ENCODE results near the gene EEF1G.

Gene EEF1G

DNA sequence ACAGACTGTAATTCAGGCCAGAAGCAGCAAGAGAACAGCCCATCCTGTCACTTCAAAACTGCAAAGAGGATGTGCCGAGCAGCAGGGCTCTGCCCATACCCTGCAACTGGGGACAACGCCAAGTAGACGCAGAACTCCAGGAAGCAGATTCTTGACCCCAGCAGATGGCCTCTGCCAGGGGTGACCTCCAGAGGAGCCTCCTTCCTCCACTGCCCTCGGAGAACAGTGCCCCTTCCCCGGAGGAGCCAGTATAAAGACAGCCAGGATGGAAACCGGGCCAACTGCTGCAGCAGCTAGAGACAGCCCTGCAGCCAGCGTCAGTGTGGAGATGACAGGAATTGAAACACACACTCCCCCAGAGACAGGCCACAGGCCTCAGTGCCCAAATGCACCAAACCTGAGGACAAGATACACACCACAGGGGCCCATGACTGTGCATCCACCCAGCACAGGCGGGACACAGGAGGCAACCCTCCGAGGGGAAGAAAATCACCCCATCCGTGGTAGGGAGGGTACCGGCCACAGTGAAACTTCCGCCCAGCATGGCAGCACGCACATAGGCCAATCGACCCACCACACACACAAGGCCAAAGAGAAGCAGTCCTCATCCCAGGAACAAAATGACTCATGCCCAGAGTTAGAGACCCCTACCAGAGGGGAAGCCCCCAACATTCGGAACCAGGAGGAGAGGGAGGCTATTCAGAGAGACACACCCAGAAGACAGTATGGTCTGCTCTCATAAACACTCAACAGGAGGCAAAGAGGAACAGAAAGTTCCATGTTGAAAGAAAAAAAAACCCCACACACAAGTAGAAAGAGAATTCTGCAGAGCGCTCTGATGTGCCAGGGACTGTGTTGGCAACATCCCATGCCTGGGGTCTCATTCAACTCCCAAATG lies 32.6 kb downstream of the EEF1G start:
- DNase-seq (ENCODE audit: low read depth in 2 of 2) = no peak

DNA sequence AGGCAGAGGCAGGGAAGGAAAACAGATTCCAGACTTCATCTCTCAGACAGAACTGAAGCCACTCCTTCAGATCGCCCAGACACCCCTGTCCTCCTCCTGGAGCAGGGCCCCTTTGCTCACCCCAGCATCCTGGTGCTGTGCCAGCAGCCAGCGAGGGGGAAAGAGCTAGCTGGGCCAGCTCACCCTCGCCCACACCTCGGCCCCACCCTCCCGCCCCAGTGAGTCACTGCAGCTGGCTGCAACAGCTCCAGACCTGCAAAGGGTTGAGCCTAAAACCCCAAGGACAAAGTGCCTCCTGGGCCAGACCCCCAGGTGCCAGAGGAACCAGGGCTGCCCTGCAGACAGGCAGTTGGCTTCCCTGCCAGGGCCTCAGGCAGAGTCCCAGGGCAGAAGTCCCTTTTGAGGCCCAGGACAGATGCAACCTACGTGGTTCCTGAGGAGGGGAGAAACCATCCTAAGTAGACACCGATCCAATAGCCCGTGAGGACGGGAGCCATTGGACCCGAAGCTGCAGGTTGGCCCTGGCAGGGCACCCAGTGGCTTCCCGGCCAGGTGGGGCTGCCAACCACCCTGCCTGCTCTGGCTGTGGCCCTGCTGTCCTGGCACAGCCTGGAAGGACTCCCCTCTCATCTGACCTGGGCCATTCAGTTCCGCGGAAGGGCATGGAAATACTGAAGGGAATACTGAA lies 34.3 kb downstream of the EEF1G start:
- no peak for DNase-seq (ENCODE audit: low read depth in 2 of 2)

DNA sequence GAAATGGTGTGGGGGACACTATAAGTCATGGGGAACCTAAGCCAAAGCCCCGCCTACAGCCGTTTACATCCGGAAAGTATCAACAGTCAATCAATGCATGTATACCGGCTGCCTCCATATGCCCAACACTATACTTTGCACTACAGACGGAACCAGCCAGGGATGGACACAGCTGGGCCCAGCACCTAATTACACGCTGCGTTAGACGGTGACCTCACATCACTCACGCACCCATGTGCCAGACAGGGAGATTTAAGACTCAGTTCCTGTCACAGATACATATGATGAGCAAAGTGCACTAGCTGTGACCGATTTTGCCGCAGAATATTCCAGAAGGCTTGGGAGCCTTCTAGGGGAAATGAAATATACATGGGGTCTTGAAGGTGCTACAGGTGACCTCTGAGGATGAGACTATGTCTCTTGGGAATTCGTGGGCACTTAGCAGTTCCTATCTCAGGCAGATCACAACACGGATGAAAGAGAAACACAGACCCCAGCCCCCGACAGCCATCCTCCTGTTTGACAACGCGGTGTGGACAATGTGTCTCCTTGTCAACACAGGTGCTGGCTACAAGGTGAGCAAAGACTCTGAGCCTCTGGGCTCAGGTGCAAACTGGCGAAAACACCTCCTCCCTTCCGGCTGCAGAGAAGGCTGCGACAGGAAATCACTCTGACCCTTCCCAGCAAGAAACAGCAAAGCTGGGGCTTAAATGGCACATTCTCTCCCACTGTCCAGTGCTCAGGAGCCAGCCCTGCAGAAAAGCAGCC lies 35.0 kb downstream of the EEF1G start:
- no peak for DNase-seq (ENCODE audit: low read depth in 2 of 2)

DNA sequence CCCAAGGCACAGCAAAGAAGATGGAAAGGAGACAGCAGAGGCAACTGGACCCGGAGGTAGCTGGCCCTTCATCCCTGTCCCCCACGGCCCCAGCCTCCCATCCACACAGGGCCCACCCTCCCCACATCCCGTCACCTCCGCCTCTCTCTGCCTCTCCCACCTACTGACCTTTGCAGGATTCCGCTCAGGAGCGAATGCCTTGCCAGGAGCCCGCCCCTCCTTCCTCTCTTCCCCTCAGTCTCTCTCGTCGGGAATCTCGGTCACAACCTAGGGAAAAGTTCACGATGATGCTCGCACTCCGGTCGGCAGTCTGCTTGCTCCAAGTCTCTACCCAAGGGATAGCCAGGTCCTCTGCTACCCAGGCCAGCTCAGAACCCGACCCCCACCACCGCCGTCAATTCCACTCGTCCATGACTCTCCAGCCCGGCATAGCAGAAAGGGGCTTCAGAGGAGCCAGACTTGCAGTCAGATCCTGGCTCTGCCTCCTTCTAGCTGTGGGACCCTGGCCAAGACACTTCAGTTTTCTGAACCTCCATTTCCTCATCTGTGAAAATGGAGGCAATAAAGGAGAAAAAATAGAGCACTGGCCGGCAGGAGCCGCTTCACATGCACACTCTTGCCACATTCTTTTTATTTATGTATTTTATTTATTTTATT lies 37.3 kb downstream of the EEF1G start:
- no peak for DNase-seq (ENCODE audit: low read depth in 2 of 2)

DNA sequence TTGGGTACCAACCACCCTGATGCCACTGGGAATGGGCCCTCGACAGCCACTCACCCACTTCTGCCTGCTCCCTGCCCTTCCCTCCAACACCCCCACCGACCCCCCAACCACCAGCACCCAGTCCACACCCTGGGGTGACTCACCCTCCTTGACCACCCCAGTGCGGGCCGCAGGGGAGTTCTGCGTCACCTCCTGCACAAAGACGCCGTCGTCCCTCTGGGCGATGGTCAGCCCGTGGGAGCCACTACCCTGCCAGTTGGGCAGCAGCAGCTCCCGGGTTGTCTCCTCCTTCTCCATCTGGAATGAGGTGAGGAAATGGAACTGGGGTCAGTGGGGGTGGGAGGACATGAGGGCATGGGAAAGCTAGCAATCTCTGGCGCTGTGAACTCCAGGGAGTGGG lies 37.9 kb downstream of the EEF1G start:
- no peak for DNase-seq (ENCODE audit: low read depth in 2 of 2)

DNA sequence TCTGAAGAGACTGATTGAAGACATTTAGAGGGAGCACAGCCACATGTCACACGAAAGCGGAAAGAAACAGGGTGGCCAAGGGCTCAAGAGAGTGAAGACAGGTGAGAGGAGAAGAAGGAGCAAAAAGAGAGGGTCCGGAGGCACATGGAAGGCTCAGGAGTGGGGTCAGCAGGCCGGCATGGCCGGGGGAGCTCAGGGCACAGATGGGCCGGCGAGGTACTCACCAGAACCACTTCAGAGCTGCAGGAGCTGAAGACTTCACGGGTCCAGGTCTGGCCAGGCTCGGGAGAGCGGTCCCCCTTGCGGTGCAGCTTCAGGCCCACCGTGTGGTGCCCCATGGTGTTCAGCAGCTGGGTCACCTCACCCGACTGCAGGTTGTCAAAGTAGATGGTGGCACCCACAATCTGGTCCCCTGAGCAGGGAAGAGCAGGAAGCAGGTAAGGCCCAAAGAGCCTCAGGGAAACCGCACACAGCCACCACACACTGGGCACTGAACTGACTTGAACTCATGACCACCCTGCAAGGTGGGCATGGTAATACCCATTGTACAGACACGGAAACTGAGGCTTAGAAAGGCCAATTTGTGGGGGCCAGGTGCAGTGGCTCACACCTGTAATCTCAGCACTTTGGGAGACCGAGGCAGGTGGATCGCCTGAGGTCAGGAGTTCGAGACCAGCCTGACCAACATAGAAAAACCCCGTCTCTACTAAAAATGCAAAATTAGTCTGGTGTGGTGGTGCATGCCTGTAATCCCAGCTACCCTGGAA lies 38.7 kb downstream of the EEF1G start:
- DNase-seq (ENCODE audit: low read depth in 2 of 2) = no peak

DNA sequence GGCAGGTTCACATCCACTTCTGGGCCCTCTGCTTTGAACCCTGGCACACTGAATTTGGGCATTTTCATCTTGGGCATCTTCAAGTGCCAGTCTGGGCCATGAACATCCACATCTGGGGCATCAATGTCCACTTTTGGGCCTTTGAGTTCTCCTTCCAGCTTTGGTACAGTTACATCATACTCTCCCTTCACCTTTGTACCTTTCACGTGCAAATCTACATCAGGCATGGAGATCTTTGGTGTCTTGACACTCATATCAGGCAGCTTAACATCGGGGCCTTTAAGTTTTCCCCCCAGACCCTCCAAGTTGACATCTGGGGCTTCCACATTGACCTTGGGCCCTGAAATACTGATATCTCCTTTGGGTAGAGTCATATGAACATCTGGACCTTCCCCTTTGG lies 41.6 kb downstream of the EEF1G start:
- DNase-seq (ENCODE audit: low read depth in 2 of 2) = no peak

DNA sequence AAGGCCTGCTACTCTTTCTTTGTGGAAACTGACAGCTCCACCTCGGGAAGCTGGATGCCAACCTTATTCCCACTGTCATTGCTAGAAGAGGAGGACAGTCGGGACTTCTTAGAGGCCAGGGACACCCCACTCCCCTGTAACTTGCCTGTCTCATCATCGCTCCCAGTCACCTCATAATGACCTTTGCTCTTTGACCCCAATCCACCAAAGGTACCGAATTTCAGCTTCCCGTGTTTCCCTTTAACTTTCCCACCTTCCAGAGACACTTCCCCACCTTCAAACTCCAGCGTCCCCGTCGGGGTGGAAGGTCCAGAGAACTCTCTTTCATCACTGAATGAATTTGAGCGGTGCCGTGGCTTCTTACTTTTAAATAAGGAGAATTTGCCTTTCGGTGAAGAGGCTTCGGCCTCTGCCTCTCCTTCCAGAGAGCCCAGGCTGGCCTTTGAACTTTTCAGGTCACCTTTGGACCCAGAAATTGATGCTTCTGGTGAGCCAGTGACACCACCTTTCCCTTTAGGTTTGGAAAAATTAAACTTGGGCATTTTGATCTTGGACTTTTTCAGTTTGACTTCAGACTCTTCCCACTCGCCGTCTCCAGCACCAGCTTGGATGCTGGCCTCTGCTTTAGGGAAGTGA lies 56.8 kb downstream of the EEF1G start:
- no peak for DNase-seq (ENCODE audit: low read depth in 2 of 2)

DNA sequence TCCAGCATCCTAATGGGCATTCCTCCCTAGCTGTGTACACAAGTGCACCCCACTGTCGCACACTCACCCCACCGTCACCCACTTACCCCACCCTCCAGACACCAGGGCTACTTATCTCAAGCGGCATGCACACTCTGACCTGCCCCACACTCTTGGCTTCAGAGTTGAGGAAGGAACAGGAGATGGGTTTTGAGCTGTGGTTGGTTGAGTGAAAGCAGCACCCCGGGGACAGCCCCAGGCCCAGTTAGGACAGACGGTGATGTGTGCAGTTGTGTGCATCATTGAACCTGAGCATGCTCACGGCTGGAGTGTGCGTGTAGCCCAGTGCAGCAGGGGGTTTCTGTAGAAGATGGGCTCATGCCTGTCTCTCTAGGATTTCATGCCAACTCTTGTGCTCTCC lies 59.5 kb downstream of the EEF1G start:
- DNase-seq (ENCODE audit: low read depth in 2 of 2) = no peak

DNA sequence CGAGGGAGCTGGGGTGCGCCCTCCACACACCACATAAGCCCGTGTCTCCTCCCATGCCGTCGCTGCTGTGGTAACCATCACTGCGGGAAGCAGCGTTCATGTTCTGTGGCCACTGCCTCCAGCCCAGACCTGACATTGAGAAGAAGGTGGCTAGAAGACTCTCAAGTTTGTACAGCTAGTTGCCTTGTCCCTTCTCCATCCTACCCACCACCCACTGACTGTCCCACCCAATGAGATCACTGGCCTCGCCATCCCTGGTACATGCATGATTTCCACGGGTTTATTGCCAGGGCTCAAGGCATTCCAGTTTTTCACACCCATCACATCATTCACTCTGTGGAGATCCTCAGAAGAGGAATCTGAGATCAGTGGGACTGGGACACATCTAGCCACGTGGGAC lies 60.1 kb downstream of the EEF1G start:
- no peak for DNase-seq (ENCODE audit: low read depth in 2 of 2)

DNA sequence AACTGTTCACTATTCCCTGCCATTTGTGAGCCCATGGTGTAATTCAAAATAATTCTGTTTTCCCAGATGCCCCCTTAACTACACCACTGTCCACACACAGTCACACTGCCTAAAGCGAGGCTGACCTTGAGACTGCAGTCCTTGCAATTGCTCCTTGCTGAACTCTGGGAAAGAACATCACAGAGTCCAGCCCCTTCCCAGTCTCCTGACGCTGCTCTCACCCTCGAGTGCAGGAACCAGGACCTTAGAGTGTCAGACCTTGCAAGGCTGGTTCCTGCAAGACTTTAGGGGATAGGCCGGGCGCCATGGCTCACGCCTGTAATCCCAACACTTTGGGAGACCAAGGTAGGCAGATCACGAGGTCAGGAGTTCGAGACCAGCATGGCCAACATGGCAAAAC lies 60.7 kb downstream of the EEF1G start:
- DNase-seq (ENCODE audit: low read depth in 2 of 2) = no peak

All from stimulated activated CD4-positive, alpha-beta T cell treated with anti-CD3 and anti-CD28 coated beads, Interleukin-15, amount 100 ng/mL, for 48 hours (primary cell).